Psoas muscle (tissue), 8 donors: Measurements from ENCODE around the gene AP5Z1. TPM values are rescaled to one million over a fixed set of nuclear protein-coding genes. Genes with fewer than 3 reads are reported as not detected.
A peak's percentile ranks its signal among the peaks of the same experiment; 100 is the strongest.

Experiments
- ATAC-seq, 4 donors: fragments of 200-7000 bp; cut with Tn5 transposase; one replicate each; pipeline ENCODE4 v1.9.1; 2020; ENCODE audit warnings: moderate library complexity in 3 of 4, mild to moderate bottlenecking in 2 of 4
- DNase-seq, 2 donors: peaks; one replicate each; pipeline ENCODE4 v3.0.0-alpha.2; 2020
- H3K27ac ChIP-seq: fragments of 200-600 bp; one replicate; pipeline ENCODE4 v1.8.0; 2022
- H3K27me3 ChIP-seq, 3 donors: fragments of 200-600 bp in 1 of 3; one replicate each; pipeline versions ENCODE4 v1.6.1 to v1.8.0; 2013 to 2022; ENCODE audit warnings: low read length in 2 of 3, mild to moderate bottlenecking in 2 of 3, moderate library complexity in 1 of 3; ENCODE audit not compliant: insufficient read depth in 3 of 3
- H3K36me3 ChIP-seq, 2 donors: fragments of 200-600 bp in 1 of 2; one replicate each; pipeline versions ENCODE4 v1.6.1 to v1.8.0; 2013 to 2022; ENCODE audit warnings: low read depth in 1 of 2, mild to moderate bottlenecking in 1 of 2, moderate library complexity in 1 of 2; ENCODE audit not compliant: insufficient read depth in 1 of 2
- H3K4me1 ChIP-seq: fragments of 200-600 bp; one replicate; pipeline ENCODE4 v1.8.0; 2022
- H3K4me3 ChIP-seq: fragments of 200-600 bp; one replicate; pipeline ENCODE4 v1.8.0; 2022; ENCODE audit warnings: mild to moderate bottlenecking
- H3K9me3 ChIP-seq: fragments of 200-600 bp; one replicate; pipeline ENCODE4 v1.8.0; 2022
- WGBS, 3 donors: extraction: QIAGEN DNeasy Blood & Tissue Kit; methylation state at CpG; one replicate each; pipeline versions ENCODE4 v1.1.6 to v1.1.7; 2013; 5-methylcytosine and 5-hydroxymethylcytosine counted together
- intact Hi-C, 2 donors: fragments of 100-400 bp; cut with DNase I; formaldehyde crosslinking; loops; one replicate each; pipeline versions ENCODE4 v1.11.0 to v1.14.2; 2022
- polyA plus RNA-seq, 3 donors: library from polyadenylated mRNA; stranded (reverse); fragments of 200-250 nt; gene quantifications; one replicate each; pipeline ENCODE4 v1.2.3, GENCODE V29; 2013
- total RNA-seq, 4 donors: library from RNA; stranded (reverse); fragmentation: NEBNext Ultra II Directional in 2 of 4; extraction: Animal tissue kit (Norgen Biotek cat#: 25700) in 2 of 4; gene quantifications; one replicate each; pipeline versions ENCODE4 v1.2.1 to v1.2.4, GENCODE V29; 2021 to 2023
- TF ChIP-seq, protein P1 (sequence below): fragments of 200-600 bp; IDR thresholded peaks from one replicate; pipeline ENCODE4 v1.8.0; 2022; ENCODE audit warnings: antibody characterized with exemption
- donor health status: healthy with polysubstance abuse.
- donor health status: DM: no; HTN: no; CAD: no; lungs with moderate emphysema.
- donor health status: Bipolar disorder and iron deficiency.
- donor health status: healthy.
- donor health status: DM: yes; HTN: yes; CAD: no.
- donor health status: DM: no; HTN: no; CAD: no.
- donor health status: DM: no; HTN: no; CAD: no.
- donor health status: DM: yes; HTN: yes; CAD: no.

Gene AP5Z1
- total and polyA plus RNA-seq, 7 donors: 6.6 to 20.1 (median 12.1) TPM

GRCh38 chr7:4770886-4771285 lies 4.5 kb upstream of the AP5Z1 start:
- intact Hi-C loops: no loop called here
- no peaks in the 10 kb centered on the region for H3K9me3 ChIP-seq
- 82% methylated on average over 9 of the region's 9 CpGs for WGBS, 3 donors
- DNase-seq: peak in 1 of 2 donors; percentile 30
- no peak overlapping the region for H3K27ac ChIP-seq
- peaks cover 0 to 15% of the 10 kb centered on the region in 2 donors for H3K36me3 ChIP-seq
- TF ChIP-seq, protein P1, sequence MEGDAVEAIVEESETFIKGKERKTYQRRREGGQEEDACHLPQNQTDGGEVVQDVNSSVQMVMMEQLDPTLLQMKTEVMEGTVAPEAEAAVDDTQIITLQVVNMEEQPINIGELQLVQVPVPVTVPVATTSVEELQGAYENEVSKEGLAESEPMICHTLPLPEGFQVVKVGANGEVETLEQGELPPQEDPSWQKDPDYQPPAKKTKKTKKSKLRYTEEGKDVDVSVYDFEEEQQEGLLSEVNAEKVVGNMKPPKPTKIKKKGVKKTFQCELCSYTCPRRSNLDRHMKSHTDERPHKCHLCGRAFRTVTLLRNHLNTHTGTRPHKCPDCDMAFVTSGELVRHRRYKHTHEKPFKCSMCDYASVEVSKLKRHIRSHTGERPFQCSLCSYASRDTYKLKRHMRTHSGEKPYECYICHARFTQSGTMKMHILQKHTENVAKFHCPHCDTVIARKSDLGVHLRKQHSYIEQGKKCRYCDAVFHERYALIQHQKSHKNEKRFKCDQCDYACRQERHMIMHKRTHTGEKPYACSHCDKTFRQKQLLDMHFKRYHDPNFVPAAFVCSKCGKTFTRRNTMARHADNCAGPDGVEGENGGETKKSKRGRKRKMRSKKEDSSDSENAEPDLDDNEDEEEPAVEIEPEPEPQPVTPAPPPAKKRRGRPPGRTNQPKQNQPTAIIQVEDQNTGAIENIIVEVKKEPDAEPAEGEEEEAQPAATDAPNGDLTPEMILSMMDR: no peak
- ATAC-seq: no peak
- peaks cover 13% of the 10 kb centered on the region for H3K4me1 ChIP-seq
- no peaks in the 10 kb centered on the region for H3K27me3 ChIP-seq
- no peak overlapping the region for H3K4me3 ChIP-seq

GRCh38 chr7:4771737-4772136 lies 3.7 kb upstream of the AP5Z1 start:
- DNase-seq: peak in 1 of 2 donors; percentile 39
- no peak for ATAC-seq
- Histone ChIP-seq H3K27ac (no peak overlapping the region), H3K27me3 (no peaks in the 10 kb centered on the region), H3K9me3 (no peaks in the 10 kb centered on the region), H3K36me3 (peaks cover 0 to 10% of the 10 kb centered on the region in 2 donors), H3K4me1 (peaks cover 21% of the 10 kb centered on the region), H3K4me3 (no peak overlapping the region)
- 88 to 93% (median 88%) methylated on average over 8 to 9 of the region's 9 CpGs for WGBS, 3 donors
- TF ChIP-seq, protein P1: no peak
- intact Hi-C loops: no loop called here

GRCh38 chr7:4772306-4772705 lies 3.1 kb upstream of the AP5Z1 start:
- H3K4me3 ChIP-seq: no peak overlapping the region
- no peaks in the 10 kb centered on the region for H3K27me3 ChIP-seq
- TF ChIP-seq, protein P1: no peak
- no peak for ATAC-seq
- intact Hi-C loops: no loop called here
- H3K4me1 ChIP-seq: peaks cover 24% of the 10 kb centered on the region
- WGBS, 3 donors: 89 to 96% (median 91%) methylated on average over 6 of the region's 6 CpGs
- H3K27ac ChIP-seq: no peak overlapping the region
- peaks cover 0 to 5% of the 10 kb centered on the region in 2 donors for H3K36me3 ChIP-seq
- DNase-seq: no peak
- H3K9me3 ChIP-seq: no peaks in the 10 kb centered on the region

DNA sequence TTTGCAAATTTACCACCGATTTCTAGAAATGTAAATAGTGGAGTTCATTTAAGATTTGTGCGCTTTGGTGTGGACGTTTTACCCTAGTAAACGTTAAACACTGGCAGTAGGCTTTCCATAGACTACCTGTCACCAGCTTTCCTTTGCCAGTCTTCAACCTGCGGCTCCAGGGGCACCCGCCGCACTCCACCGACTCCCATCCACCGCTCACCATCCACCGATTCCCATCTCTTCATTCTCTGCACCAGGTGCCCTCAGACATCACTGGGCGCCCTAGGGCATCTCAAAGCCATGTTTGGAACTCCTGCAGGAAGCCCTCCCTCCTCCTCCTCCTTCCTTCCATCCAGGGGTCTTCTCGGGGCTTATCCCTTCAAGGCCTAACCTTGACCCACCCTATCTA lies 1.4 kb upstream of the AP5Z1 start:
- H3K27me3 ChIP-seq: no peaks in the 10 kb centered on the region
- TF ChIP-seq, protein P1: no peak
- DNase-seq (no peak), ATAC-seq (no peak)
- peaks cover 0 to 13% of the 10 kb centered on the region in 2 donors for H3K36me3 ChIP-seq
- WGBS, 3 donors: 85 to 89% (median 86%) methylated on average over 12 of the region's 12 CpGs
- H3K4me3 ChIP-seq: peak overlapping the region; percentile 97
- no peak overlapping the region for H3K27ac ChIP-seq
- H3K9me3 ChIP-seq: no peaks in the 10 kb centered on the region
- intact Hi-C loops: loop anchor here in 1 of 2 donors (2.0 kb wide), 1 partner anchor 23 kb away; no protein-coding TSS in a partner anchor
- H3K4me1 ChIP-seq: peaks cover 17% of the 10 kb centered on the region

DNA sequence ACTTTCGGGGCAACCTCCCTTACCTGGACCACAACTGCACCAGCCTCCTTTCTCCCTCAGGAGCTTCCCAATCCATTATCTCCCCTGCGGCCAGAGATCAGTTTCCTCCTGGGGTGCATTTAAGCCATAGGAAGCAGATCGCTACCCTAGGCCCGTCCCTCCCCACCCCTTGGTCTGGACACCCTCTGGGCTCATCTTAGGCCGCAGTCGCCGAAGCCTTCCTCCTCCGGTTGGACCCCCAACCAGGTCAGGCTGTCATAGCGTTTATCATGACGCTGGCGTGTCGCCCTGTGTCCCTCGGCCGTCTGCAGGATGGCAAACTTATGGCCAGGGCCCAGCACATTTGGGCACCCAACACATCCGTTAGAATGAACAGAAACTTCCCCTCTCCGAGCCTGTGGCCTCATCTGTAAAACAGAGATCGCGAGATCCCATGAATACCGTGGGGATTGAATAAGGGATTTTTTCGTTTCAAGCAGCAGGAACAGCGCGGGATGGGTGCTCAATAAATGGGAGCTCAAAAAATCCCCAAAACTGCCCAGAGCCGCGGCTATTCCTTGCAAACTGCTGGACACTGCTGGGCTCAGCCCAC lies 669 bp upstream of the AP5Z1 start:
- H3K27me3 ChIP-seq: no peaks in the 10 kb centered on the region
- H3K9me3 ChIP-seq: no peaks in the 10 kb centered on the region
- H3K36me3 ChIP-seq: peaks cover 0 to 13% of the 10 kb centered on the region in 2 donors
- 5 to 8% (median 7%) methylated on average over 24 of the region's 24 CpGs for WGBS, 3 donors
- peak overlapping the region; percentile 96 for H3K27ac ChIP-seq
- peaks cover 11% of the 10 kb centered on the region for H3K4me1 ChIP-seq
- ATAC-seq (peak; percentile 14 to 36 (median 24)), DNase-seq (no peak)
- H3K4me3 ChIP-seq: peak overlapping the region; percentile 97
- intact Hi-C loops: loop anchor here in 1 of 2 donors (2.0 kb wide), 1 partner anchor 24 kb away; no protein-coding TSS in a partner anchor
- TF ChIP-seq, protein P1: no peak
